Esophagus squamous epithelium (tissue), 5 donors: Measurements from ENCODE around the gene CLSTN2. TPM values are rescaled to one million over a fixed set of nuclear protein-coding genes. Genes with fewer than 3 reads are reported as not detected.

Experiments
- DNase-seq: peaks from one replicate; lab custom pipeline; 2025; lab: John Stamatoyannopoulos, UW
- H3K27ac ChIP-seq, 4 donors: fragments of 200-600 bp; sonication (generic); one replicate each; pipeline ENCODE4 v1.5.1; 2016 to 2019; ENCODE audit warnings: mild to moderate bottlenecking in 1 of 4
- H3K27me3 ChIP-seq, 4 donors: fragments of 200-600 bp; sonication (generic); 1 replicate in 3 of 4; 2 replicates in 1 of 4; pipeline versions ENCODE4 v1.5.1 to v1.6.0; 2017 to 2021; ENCODE audit warnings: antibody characterized with exemption in 1 of 4
- H3K36me3 ChIP-seq, 3 donors: fragments of 200-600 bp; sonication (generic); one replicate each; pipeline ENCODE4 v1.5.1; 2016 to 2019
- H3K4me1 ChIP-seq, 3 donors: fragments of 200-600 bp; sonication (generic); one replicate each; pipeline ENCODE4 v1.5.1; 2017 to 2019
- H3K4me3 ChIP-seq, 4 donors: fragments of 200-600 bp; sonication (generic); 1 replicate in 3 of 4; 2 replicates in 1 of 4; pipeline ENCODE4 v1.5.1; 2016 to 2019; ENCODE audit warnings: mild to moderate bottlenecking in 2 of 4, moderate library complexity in 1 of 4
- H3K9me3 ChIP-seq, 3 donors: fragments of 200-600 bp; sonication (generic); one replicate each; pipeline ENCODE4 v1.5.1; 2016 to 2019
- POLR2A ChIP-seq, 4 donors: fragments of 450-650 bp; IDR thresholded peaks; one replicate each; pipeline ENCODE4 v1.6.1; 2017; ENCODE audit warnings: antibody characterized with exemption in 4 of 4, mild to moderate bottlenecking in 4 of 4, moderate library complexity in 3 of 4
- WGBS, 2 donors: methylation state at CpG; one replicate each; pipeline ENCODE4 v1.1.5; 2018; 5-methylcytosine and 5-hydroxymethylcytosine counted together
- intact Hi-C: fragments of 100-400 bp; cut with DNase I; formaldehyde crosslinking; loops from one replicate; pipeline ENCODE4 v1.15.0; 2022
- total RNA-seq, 4 donors: library from RNA; depleted of rRNA; stranded (reverse); fragments of >200 nt; gene quantifications; one replicate each; pipeline ENCODE4 v1.1.0, GENCODE V29; 2016
- TF ChIP-seq, protein P1 (sequence below), 6 experiments: fragments of 450-650 bp in 4 of 6; fragments of 200-600 bp in 2 of 6; sonication (generic) in 2 of 6; IDR thresholded peaks; one replicate each; pipeline ENCODE4 v1.5.1; 2016 to 2019; ENCODE audit warnings: antibody characterized with exemption in 6 of 6, mild to moderate bottlenecking in 4 of 6, moderate library complexity in 4 of 6
- donor health status: DM: yes; HTN: yes; CAD: no.

Gene CLSTN2
- total RNA-seq, 4 donors from 2014 or later = 0.53 to 5.0 (median 3.1) TPM

DNA sequence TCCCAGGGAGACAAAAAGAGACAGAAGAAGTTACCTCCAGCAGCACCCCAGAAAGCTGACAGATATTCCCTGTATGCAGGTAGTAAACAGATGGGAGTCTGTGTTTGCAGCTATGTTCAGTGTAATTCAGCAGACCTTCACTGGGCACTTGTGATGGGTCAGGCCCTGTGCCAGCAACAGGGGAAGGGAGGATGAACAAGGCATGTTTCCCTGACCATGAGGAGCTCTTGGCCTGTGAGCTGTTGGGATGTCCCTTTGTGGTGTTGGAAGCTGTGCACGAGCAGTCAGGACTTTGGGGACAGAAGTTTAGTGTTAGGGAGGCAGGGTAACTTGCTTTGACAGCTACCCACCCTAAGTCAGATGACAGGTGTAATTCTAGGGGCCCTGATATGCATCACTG, 636.9 kb downstream of the CLSTN2 start:
- WGBS, 2 donors = 67 to 82% methylated on average over 1 of the region's 1 CpG
- Histone ChIP-seq H3K4me1 (no peaks in the 10 kb centered on the region), H3K9me3 (no peaks in the 10 kb centered on the region), H3K27ac (no peak overlapping the region), H3K4me3 (no peak overlapping the region), H3K36me3 (no peaks in the 10 kb centered on the region), H3K27me3 (no peaks in the 10 kb centered on the region)
- intact Hi-C loops = no loop called here
- DNase-seq = no peak
- no peak for TF ChIP-seq POLR2A (IDR thresholded peaks at IDR 0.05)

DNA sequence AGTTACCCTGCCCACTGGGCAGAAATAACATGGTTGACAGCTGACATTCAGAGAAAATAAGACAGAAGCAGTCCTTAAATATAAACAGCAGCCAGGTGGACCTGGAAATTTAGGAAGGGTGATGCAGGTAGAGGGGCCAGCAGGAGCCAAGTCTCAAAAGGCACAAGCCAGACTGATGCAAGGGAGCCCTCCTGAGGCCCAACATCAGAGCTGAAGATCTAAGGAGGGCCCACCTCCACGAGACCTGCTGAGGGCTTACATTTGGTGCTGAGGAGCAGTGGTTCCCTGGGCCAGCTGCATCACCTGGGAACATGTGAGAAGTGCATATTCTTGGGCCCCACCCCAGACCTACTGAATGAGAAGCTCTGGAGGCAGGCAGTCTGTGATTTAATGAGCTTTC, 637.3 kb downstream of the CLSTN2 start:
- TF ChIP-seq, protein P1, sequence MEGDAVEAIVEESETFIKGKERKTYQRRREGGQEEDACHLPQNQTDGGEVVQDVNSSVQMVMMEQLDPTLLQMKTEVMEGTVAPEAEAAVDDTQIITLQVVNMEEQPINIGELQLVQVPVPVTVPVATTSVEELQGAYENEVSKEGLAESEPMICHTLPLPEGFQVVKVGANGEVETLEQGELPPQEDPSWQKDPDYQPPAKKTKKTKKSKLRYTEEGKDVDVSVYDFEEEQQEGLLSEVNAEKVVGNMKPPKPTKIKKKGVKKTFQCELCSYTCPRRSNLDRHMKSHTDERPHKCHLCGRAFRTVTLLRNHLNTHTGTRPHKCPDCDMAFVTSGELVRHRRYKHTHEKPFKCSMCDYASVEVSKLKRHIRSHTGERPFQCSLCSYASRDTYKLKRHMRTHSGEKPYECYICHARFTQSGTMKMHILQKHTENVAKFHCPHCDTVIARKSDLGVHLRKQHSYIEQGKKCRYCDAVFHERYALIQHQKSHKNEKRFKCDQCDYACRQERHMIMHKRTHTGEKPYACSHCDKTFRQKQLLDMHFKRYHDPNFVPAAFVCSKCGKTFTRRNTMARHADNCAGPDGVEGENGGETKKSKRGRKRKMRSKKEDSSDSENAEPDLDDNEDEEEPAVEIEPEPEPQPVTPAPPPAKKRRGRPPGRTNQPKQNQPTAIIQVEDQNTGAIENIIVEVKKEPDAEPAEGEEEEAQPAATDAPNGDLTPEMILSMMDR (IDR thresholded peaks at IDR 0.05) = no peak
- TF ChIP-seq POLR2A (IDR thresholded peaks at IDR 0.05) = no peak
- H3K36me3 ChIP-seq = no peaks in the 10 kb centered on the region
- no peaks in the 10 kb centered on the region for H3K27me3 ChIP-seq
- no peaks in the 10 kb centered on the region for H3K9me3 ChIP-seq
- no peak overlapping the region for H3K27ac ChIP-seq
- DNase-seq = no peak
- 60% methylated on average over 1 of the region's 1 CpG; no CpG with 5 or more reads in 1 of the 2 donors for WGBS, 2 donors
- no peak overlapping the region for H3K4me3 ChIP-seq
- intact Hi-C loops = no loop called here
- H3K4me1 ChIP-seq = no peaks in the 10 kb centered on the region

DNA sequence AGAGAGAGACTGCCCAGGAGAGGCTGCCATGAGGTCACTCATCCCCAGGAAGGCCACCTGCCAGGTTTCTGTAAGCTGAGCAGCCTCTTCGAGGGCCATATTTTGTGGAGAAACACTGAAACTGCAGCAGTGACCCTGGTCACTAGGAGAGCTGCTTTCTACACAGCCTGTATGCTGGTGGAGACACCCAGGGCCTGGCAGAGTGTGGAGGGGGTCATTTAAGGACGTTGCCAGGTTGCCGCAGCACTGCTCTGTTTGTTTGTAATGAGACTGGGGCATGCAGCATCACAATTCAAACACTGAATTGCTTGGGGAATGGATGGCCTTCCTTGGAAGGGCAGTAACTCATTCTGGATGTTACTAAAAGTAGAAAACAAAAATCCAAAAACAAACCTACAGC, 638.0 kb downstream of the CLSTN2 start:
- H3K4me1 ChIP-seq = no peaks in the 10 kb centered on the region
- no peak for DNase-seq
- H3K27me3 ChIP-seq = no peaks in the 10 kb centered on the region
- no peak overlapping the region for H3K27ac ChIP-seq
- WGBS, 2 donors = 55% methylated on average over 2 of the region's 3 CpGs; no CpG with 5 or more reads in 1 of the 2 donors
- no peak overlapping the region for H3K4me3 ChIP-seq
- intact Hi-C loops = no loop called here
- TF ChIP-seq, protein P1 (IDR thresholded peaks at IDR 0.05) = no peak
- TF ChIP-seq POLR2A (IDR thresholded peaks at IDR 0.05) = no peak
- H3K9me3 ChIP-seq = no peaks in the 10 kb centered on the region
- H3K36me3 ChIP-seq = no peaks in the 10 kb centered on the region

DNA sequence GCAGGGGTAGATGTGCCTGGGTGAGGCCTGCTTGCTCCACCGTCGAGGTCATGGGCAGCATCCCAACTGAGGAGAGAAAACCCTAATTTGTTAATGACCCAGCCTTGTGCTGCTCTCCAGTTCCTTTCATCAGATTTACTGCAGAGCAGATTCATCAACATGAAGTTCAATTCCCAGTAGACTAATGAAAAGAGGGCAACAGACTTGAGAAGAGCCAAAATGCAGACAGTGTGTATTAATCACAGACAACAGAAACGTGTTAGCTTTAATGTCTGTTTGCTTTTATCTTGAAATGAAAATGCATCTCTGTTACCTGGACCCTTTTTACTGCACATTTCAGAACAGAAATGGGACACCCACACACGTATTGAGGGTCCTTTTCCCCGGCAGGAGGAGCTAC, 639.4 kb downstream of the CLSTN2 start:
- 63 to 77% methylated on average over 5 of the region's 5 CpGs for WGBS, 2 donors

DNA sequence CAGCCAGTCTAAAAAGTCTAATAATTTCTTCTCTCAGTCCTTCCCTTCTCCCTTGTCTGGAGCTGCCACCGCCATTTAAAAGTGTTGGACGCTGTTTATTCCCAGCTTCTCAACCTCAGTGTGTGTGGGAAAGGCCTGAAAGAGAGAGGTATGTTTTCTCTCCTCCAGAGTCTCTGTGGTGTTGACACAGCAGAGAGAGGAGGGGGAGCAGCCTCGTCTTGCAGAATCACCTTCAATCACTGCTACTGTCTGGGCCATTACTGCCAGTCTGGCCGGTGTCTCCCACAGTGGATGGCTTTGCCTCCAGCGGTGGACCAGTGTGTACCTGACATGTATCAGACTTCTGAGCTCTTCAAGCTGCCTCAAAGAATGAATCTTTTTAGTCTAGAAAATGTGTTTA, 641.5 kb downstream of the CLSTN2 start:
- TF ChIP-seq, protein P1 (IDR thresholded peaks at IDR 0.05) = no peak
- TF ChIP-seq POLR2A (IDR thresholded peaks at IDR 0.05) = no peak
- Histone ChIP-seq H3K9me3 (no peaks in the 10 kb centered on the region), H3K36me3 (no peaks in the 10 kb centered on the region), H3K27me3 (no peaks in the 10 kb centered on the region), H3K4me1 (no peaks in the 10 kb centered on the region), H3K27ac (no peak overlapping the region), H3K4me3 (no peak overlapping the region)
- DNase-seq = no peak
- WGBS, 2 donors = 50 to 59% methylated on average over 5 of the region's 5 CpGs
- intact Hi-C loops = no loop called here

More for the DNA sequence above, 639.4 kb downstream of the CLSTN2 start:
- TF ChIP-seq, protein P1 (IDR thresholded peaks at IDR 0.05) = no peak
- TF ChIP-seq POLR2A (IDR thresholded peaks at IDR 0.05) = no peak
- Histone ChIP-seq H3K9me3 (no peaks in the 10 kb centered on the region), H3K27ac (no peak overlapping the region), H3K36me3 (no peaks in the 10 kb centered on the region), H3K4me3 (no peak overlapping the region), H3K4me1 (no peaks in the 10 kb centered on the region), H3K27me3 (no peaks in the 10 kb centered on the region)
- DNase-seq = no peak
- intact Hi-C loops = no loop called here

DNA sequence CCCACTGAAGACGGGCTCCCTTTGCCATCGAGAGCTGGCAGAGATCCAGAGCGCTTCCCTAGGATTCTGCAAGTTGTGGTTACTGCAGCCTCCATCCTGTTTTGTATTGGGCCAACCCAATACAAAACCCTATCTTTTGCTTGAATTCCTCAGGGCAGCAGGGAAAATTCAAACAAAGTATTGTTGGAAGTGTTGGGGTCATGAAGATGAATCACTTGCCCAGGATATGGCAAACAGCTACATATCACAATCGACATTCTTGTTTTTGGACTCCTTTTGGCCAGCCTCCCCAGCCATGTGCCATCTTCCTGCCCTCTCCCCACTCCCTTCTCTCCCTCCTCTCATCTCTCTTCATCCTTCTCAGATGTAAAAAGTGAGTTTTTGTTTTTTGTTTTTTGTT, 642.9 kb downstream of the CLSTN2 start:
- intact Hi-C loops = no loop called here
- TF ChIP-seq, protein P1 (IDR thresholded peaks at IDR 0.05) = no peak
- TF ChIP-seq POLR2A (IDR thresholded peaks at IDR 0.05) = no peak
- DNase-seq = no peak
- Histone ChIP-seq H3K27ac (no peak overlapping the region), H3K4me3 (no peak overlapping the region), H3K27me3 (no peaks in the 10 kb centered on the region), H3K4me1 (no peaks in the 10 kb centered on the region), H3K36me3 (no peaks in the 10 kb centered on the region), H3K9me3 (no peaks in the 10 kb centered on the region)
- 66 to 73% methylated on average over 4 of the region's 4 CpGs for WGBS, 2 donors
